NCI-H1417 (cell line): ENCODE results near the gene MED6.

Experiments
- DNase-seq, 3 experiments: peaks; one replicate each; lab custom pipeline; 2025; lab: John Stamatoyannopoulos, UW

The MED6 gene

DNA sequence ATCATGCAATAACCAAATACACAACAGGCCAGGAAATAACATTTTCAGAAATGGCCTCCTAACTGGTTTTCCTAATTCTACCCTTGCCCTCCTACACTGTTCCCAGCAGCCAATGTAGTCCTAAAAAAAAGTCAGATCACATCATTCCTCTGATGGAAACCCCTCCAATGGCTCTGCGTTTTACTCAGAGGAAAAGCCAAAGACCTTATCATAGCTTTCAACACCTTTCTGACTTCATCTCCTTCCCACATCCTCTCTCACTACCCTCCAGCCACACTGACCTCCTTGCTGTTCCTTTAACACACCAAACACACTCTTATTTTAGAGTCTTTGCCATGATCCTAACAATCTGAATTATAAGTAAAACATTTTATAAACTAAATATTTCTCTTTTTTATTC lies 1.1 kb downstream of the MED6 start:
- no peak for DNase-seq

DNA sequence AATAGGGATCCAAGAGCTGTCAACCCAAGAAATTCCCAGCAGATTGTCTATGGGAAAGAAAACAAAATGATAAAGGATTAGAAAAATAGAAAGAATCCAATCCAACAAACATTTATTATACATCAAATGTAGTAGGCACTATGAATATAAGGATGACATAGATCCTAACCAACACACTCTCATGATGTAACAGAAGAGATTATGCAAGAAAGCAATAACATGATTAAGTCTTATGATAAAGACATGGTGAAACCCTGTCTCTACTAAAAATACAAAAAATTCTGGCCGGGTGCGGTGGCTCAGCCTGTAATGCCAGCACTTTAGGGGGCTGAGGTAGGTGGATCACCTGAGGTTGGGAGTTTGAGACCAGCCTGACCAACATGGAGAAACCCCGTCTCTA lies 2.7 kb downstream of the MED6 start:
- no peak for DNase-seq

DNA sequence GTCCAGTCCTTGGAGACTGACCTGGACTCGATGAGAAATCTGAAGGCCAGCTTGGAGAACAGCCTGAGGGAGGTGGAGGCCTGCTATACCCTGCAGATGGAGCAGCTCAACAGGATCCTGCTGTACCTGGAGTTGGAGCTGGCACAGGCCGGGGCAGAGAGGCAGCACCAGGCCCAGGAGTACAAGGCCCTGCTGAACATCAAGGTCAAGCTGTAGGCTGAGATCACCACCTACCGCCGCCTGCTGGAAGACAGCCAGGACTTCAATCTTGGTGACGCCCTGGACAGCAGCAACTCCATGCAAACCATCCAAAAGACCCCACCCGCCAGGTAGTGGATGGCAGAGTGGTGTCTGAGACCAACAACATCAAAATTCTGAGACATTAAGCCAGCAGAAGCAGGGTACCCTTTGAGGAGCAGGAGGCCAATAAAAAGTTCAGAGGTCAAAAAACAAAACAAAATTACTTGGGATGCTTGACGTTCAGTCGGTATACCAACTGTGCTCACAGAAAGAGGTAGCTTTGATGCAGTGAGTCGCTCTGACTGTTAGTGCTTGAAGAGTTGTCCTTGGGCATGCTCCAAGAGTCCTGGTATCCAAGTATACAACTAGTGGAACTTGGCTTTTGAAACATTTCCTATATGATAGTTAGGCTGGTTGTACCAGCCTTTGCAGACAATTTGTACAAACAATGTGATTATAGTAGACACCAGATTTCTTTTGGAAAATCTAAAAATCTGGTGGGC lies 4.8 kb downstream of the MED6 start:
- no peak for DNase-seq

DNA sequence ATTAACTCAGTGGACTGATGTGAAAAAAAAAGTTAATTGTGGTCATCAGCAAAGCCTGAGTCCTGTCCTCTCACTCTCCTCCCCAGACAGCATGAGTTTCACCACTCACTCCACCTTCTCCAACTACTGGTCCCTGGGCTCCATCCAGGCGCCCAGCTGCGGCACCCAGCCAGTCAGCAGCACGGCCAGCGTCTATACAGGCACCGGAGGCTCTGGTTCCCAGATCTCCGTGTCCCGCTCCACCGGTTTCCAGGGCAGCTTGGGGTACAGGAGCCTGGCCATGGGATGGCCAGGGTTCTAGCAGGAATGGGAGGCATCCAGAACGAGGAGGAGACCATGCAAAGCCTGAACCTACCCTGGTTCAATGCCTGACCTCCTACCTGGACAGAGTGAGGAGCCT lies 6.0 kb downstream of the MED6 start:
- DNase-seq, result no peak

DNA sequence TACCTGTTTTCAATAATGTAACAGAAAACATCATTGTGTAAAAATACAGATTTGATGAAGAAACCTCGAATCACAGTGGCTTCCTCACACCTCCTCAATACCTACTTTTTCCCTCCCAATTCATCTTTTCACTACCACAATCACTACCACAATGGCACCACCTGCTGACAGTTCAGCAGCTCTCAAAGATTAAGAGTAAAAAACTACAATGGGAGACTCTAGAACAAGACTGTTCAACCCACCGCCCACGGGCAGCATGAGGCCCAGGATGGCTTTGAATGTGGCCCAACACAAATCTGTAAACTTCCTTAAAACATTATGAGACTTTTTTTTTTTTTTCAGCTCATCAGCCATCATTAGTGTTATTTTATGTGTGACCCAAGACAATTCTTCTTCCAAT lies 15.2 kb downstream of the MED6 start:
- peak in 1 of 3 experiments; percentile 21 for DNase-seq

DNA sequence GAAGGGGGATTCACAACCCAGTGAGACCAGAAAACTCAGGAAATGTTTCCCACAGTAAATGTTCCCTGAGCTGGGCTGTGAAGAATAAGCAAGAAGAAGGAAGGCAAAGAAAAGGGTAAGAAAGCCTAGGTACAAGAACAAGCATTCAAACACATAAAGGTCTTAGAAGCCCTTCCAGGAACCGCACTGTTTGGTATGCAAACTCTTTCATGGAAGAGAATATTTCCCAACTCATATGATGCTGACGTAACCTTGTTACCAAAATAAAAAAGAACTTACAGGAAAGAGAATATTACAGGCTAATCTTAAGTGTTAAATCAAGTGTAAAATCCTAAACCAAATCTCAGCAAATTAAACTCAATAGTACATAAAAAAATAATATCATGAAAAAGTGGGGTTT lies 23.6 kb downstream of the MED6 start:
- DNase-seq, result no peak

DNA sequence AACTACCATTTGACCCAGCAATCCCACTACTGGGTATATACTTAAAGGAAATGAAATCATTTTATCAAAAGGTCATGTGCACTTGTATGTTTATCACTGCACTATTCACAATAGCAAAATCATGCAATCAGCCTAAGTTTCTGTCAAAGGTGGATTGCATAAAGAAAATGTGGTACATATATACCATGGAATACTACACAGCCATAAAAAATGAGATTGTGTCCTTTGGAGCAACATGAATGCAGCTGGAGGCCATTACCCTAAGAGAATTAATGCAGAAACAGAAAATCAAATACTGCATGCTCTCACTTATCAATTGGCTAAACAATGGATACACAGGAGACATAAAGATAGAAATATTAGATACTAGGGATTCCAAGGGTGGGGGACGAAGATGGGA lies 27.4 kb downstream of the MED6 start:
- no peak for DNase-seq

DNA sequence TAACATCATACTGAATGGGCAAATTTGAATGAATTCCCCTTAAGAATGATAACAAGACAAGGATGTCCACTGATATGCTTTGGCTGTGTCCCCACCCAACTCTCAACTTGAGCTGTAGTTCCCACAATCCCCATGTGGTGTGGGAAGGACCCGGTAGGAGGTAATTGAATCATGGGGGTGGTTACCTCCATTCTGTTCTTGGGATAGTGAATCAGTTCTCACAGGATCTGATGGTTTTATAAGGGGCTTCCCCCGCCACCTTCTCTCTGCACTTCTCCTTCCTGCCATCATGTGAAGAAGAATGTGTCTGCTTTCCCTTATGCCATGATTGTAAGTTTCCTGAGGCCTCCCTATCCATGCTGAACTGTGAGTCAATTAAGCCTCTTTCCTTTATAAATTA lies 29.3 kb downstream of the MED6 start:
- DNase-seq, result no peak

DNA sequence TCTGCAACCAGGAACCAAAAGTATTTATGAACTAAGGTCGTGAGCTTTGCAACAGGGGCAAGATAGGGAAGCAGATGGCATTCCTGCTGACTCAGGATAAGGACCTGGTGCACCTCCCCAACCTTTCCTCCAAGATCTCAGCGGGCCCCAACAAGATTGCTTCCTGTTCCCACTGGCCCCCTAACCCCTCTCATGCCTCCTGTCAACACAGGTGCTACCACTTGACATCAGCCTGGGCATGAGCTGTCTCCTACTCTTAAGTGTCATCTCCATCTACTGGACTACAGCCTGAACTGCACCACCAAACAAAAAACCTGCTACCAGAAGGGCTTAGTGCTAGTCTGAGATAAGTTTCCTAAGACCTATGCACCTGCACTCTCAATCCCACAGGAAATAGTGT lies 32.7 kb downstream of the MED6 start:
- peak in 2 of 3 experiments; percentile 3 to 63 for DNase-seq

DNA sequence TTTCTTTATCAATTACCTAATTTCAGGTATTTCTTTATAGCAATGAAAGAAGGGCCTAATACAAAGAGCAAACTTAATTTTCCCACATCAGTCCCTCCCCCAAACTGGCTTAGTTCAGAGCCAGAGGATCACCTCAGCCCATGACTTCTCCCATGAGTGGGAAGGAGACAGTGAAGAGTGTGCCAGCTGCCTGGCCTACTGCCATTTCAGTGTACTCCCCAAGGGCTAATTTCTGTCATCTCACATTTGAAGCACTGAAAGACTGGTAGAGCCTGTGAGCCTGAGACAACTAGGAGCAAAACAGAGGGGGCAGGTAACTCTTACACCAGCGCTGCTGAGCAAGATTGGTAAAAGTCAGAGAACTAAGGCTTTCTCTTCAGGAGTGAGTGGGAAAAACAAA lies 36.6 kb downstream of the MED6 start:
- DNase-seq, result no peak

DNA sequence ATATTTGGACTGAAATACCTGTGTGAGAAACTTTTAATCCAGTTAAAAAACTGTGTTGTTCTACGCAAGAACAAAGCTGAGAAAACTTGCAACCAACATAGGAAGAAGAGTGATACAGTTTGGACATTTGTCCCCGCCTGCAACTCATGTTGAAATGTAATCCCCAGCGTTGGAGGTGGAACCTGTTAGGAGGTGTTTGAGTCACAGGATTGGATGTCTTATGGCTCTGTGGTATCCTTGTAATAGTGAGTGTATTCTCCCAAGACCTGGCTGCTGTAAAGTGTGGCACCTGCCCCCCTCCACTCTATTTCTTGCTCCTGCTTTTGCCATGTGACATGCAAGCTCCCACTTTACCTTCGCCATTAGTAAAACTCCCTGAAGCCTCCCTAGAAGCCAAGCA lies 37.0 kb downstream of the MED6 start:
- DNase-seq, result no peak

DNA sequence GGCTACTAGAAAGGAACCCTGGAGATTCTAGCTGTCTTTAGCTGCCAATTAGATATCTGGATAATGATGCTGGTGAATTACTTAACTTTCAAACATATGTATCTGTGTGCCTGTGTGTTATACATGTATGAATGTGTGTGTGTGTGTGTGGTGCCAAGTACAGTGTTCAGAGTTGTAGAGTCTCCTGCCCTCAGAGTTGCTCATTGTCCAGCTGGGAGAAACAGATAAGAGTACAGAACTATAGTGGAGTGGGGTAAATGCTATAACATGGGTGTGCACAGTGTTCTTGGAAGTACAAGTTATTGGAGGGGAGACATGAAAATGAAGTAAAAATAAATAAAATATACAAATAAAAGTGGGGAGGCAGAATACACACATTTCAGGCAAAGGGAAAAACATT lies 42.1 kb downstream of the MED6 start:
- no peak for DNase-seq

DNA sequence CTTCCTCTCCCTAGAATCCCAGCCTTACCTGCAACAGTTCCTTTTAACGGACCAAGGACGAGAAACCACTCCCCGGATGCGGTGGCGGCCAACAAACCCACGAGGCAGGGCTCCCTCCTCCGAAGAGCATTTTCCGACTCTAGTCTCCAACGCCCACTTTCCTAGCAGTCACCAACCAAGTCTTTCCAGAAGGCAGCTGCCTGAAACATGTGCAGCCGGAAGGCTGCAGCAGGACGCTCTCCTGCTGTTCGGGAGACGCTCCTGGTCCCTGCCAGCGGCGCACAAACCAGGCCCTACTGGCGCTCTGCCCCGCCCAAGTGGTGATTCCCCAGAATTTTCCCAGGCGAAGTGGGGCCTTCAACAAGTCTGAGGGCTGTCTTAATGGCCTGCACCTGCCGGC lies 44.6 kb downstream of the MED6 start:
- DNase-seq, result no peak

DNA sequence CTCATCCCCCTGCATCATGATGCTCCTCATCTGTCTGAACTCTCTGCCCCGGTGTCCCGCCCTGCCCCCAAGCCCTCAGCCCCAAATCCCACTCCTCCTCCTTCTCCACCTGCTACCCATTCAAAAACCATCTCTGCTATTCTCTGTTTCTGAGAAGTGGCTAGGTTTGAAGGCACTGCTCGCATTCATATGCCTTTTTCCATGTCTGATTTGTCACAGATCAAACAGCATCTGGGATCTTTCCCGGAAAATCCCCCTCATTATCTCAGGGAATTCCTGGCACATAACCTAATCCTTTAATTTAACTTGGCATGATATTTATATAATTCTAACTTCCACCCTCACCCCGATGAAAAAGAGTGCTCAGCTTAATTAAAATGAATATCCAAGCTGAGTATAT lies 62.4 kb downstream of the MED6 start:
- no peak for DNase-seq

DNA sequence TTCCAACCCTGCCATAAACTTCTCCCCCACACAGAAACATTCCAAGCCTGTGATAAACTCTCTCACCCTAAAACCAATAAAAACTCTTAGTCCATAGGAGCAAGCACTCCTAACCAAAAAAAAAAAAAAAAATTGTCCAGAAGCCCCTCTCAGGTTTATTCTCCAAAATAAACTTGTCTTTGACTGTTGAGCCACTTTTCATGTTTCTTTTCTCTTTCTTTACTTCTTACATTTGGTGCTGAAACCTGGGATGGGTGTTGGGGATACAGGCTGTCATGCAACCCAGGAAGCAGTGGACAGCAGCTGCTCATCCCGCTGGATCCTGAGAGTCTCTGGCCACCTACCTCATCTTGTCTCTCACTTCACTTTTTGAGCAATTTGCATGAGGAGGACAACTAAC lies 63.6 kb downstream of the MED6 start:
- no peak for DNase-seq

DNA sequence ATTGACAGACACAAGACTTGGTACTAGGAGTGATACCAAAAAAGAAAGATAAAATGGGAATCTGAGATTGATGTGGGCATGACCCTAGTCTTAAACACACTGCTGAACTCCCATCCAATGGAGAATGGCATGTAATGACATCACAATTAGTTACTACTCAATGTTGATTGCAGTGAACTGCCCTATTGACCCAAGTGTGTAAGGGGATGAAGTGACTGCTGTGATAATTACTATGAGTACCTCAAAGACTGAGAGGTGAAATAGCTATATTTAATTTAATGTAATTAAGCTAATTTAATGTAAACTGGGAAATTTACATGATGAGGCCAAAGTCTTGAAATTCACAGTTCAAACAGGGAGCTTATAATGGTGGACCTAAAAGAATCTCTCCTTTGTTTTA lies 65.6 kb downstream of the MED6 start, which contains the start of gene ADAM20:
ADAM20 (minus strand) TSS at position 101 of the 400 bp plus-strand sequence. CDS start 10,247 bp downstream, outside the sequence.
- peak in 1 of 3 experiments; percentile 15 for DNase-seq
